ENCODE data around the gene GRID2. TPM values are rescaled to one million over a fixed set of nuclear protein-coding genes. Genes with fewer than 3 reads are reported as not detected.

The GRID2 gene
- total and polyA plus RNA-seq, 10 of the 15 experiments (the other 5 are each of a cell fraction or from before 2014, with no cell fraction given) = not detected

GRCh38 chr4:93779228-93779627, 1475.5 kb downstream of the GRID2 start:
- BruUV-seq (replicated peaks) = no TSS peak
- ChIA-PET SMC1A (ENCODE audit: uncharacterized antibody, unreplicated experiment) (interaction anchor here (1.4 kb wide), 1 partner anchor 9 kb away, joined by 3 read pairs; no protein-coding TSS in a partner anchor), RAD21 (ENCODE audit: unreplicated experiment) (interaction anchor here (0.6 kb wide), 1 partner anchor 168 kb away, joined by 3 read pairs; no protein-coding TSS in a partner anchor), CTCF (interaction anchor here (1.0 to 2.9 kb wide), 3 partner anchors 12 to 69 kb away, joined by 3 to 9 read pairs (median 9); no protein-coding TSS in a partner anchor), POLR2A (no interaction called here)
- H2AFZ ChIP-seq (ENCODE audit: control insufficient read depth, low read depth, low read length) = no peak overlapping the region
- 34% methylated on average over 2 of the region's 2 CpGs for WGBS (ENCODE audit: insufficient coverage, insufficient replicate concordance, low lambda C conversion rate, missing lambda C conversion rate)
- no peaks in the 10 kb centered on the region for H3K27me3 ChIP-seq (replicated peaks in 1 of 2; ENCODE audit: control insufficient read depth in 2 of 2, insufficient read depth in 2 of 2, low read length in 1 of 2)
- ATAC-seq (no peak), FAIRE-seq (no peak), DNase-seq (ENCODE audit: low read depth, low spot score) (no peak)
- no peak overlapping the region for H3K4me3 ChIP-seq
- H3K79me2 ChIP-seq (ENCODE audit: control insufficient read depth, insufficient read depth, low read length) = no peaks in the 10 kb centered on the region
- TF ChIP-seq HDAC6 (IDR thresholded peaks at IDR 0.05; ENCODE audit: unreplicated experiment) = no peak
- TF ChIP-seq NR2F1 (conservative IDR thresholded peaks at IDR 0.05) = no peak
- TF ChIP-seq IKZF2 (IDR thresholded peaks at IDR 0.05) = no peak
- no peak for TF ChIP-seq EGR1 (IDR thresholded peaks at IDR 0.05; ENCODE audit: borderline replicate concordance in 1 of 2, low read depth in 2 of 2, low read length in 2 of 2)
- no peak for TF ChIP-seq BCL11A (IDR thresholded peaks at IDR 0.05; ENCODE audit: low read depth, low read length)
- TF ChIP-seq, protein P1, sequence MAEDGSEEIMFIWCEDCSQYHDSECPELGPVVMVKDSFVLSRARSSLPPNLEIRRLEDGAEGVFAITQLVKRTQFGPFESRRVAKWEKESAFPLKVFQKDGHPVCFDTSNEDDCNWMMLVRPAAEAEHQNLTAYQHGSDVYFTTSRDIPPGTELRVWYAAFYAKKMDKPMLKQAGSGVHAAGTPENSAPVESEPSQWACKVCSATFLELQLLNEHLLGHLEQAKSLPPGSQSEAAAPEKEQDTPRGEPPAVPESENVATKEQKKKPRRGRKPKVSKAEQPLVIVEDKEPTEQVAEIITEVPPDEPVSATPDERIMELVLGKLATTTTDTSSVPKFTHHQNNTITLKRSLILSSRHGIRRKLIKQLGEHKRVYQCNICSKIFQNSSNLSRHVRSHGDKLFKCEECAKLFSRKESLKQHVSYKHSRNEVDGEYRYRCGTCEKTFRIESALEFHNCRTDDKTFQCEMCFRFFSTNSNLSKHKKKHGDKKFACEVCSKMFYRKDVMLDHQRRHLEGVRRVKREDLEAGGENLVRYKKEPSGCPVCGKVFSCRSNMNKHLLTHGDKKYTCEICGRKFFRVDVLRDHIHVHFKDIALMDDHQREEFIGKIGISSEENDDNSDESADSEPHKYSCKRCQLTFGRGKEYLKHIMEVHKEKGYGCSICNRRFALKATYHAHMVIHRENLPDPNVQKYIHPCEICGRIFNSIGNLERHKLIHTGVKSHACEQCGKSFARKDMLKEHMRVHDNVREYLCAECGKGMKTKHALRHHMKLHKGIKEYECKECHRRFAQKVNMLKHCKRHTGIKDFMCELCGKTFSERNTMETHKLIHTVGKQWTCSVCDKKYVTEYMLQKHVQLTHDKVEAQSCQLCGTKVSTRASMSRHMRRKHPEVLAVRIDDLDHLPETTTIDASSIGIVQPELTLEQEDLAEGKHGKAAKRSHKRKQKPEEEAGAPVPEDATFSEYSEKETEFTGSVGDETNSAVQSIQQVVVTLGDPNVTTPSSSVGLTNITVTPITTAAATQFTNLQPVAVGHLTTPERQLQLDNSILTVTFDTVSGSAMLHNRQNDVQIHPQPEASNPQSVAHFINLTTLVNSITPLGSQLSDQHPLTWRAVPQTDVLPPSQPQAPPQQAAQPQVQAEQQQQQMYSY (CRISPR knock-in tag; IDR thresholded peaks at IDR 0.05) = no peak
- no peak for TF ChIP-seq TCF7 (IDR thresholded peaks at IDR 0.05; ENCODE audit: borderline replicate concordance)
- no peak for TF ChIP-seq PML (IDR thresholded peaks at IDR 0.05; ENCODE audit: low read length)
- no peak overlapping the region for H3K4me2 ChIP-seq (ENCODE audit: control insufficient read depth, insufficient read depth)
- H3K4me1 ChIP-seq (ENCODE audit: control insufficient read depth, insufficient read depth, low read length) = no peaks in the 10 kb centered on the region
- no peaks in the 10 kb centered on the region for H4K20me1 ChIP-seq (ENCODE audit: control insufficient read depth, insufficient read depth)
- H3K27ac ChIP-seq (ENCODE audit: control insufficient read depth, insufficient read depth) = no peak overlapping the region
- H3K9ac ChIP-seq (ENCODE audit: control insufficient read depth, insufficient read depth, low read length) = no peak overlapping the region
- intact Hi-C loops (cut with micrococcal nuclease; ENCODE audit: unreplicated experiment) = no loop called here
- no peaks in the 10 kb centered on the region for H3K36me3 ChIP-seq (ENCODE audit: control insufficient read depth in 2 of 2, insufficient read depth in 2 of 2, low read length in 1 of 2)
- no peaks in the 10 kb centered on the region for H3K9me3 ChIP-seq (replicated peaks; ENCODE audit: control insufficient read depth, insufficient read depth, low read length)
- in situ Hi-C loops (cut with MboI) = loop anchor here (25.0 kb wide), 1 partner anchor 358 kb away; no protein-coding TSS in a partner anchor

Data from GM12878 (cell line).